ENCODE measurements around the gene ANXA7.
"Not testable (repeated sequence)": the region's sequence is repeated elsewhere in the genome, so short reads cannot be mapped to it uniquely, and the experiment has no call there.

ANXA7 gene

DNA sequence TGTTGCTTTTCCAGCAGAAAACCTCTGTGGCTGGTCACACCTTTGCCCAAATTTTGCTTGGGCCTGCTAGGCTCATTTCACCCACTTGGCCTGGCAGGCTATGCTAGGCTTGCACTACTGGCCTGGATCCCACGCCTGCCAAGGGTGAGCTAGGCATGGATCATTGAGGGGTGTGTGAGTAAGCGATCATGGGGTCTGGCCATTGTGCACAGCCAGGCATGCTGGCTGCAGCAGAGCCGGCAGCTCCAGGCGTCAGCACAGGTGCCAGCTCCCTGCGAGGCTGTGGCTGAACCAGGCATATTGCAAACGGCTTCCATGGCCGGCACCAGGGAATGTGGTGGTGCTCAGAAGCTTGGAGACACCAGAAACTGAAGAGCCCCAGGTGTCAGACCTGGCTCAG lies 74.4 kb downstream of the ANXA7 start:
- no peak for DNase-seq (ENCODE audit: low read depth)

GRCh38 chr10:73338801-73339368 lies 75.0 kb downstream of the ANXA7 start:
- no peak for DNase-seq (ENCODE audit: low read depth)

DNA sequence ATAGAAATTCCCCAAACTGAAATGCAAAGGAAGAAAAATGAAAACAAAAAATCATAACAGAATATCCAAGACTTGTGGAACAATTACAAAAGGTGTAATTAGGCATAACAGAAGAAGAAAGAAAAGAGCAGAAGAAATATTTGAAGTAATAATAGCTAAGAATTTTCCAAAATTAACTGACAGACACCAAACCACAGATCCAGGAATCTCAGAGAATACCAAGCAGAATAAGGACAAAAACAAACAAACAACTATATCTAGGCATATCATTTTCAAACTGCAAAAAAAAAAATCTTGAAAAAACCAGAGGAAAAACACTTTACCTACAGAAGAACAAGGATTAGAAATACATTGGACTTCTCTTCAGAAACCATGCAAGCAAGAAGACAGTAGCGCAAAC lies 80.7 kb downstream of the ANXA7 start:
- no peak for DNase-seq (ENCODE audit: low read depth)

GRCh38 chr10:73332379-73332778 lies 81.5 kb downstream of the ANXA7 start:
- DNase-seq (ENCODE audit: low read depth), result no peak

DNA sequence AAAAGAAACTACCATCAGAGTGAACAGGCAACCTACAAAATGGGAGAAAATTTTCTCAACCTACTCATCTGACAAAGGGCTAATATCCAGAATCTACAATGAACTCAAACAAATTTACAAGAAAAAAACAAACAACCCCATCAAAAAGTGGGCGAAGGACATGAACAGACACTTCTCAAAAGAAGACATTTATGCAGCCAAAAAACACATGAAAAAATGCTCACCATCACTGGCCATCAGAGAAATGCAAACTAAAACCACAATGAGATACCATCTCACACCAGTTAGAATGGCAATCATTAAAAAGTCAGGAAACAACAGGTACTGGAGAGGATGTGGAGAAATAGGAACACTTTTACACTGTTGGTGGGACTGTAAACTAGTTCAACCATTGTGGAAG lies 85.3 kb downstream of the ANXA7 start:
- DNase-seq (ENCODE audit: low read depth), result not testable (repeated sequence)

DNA sequence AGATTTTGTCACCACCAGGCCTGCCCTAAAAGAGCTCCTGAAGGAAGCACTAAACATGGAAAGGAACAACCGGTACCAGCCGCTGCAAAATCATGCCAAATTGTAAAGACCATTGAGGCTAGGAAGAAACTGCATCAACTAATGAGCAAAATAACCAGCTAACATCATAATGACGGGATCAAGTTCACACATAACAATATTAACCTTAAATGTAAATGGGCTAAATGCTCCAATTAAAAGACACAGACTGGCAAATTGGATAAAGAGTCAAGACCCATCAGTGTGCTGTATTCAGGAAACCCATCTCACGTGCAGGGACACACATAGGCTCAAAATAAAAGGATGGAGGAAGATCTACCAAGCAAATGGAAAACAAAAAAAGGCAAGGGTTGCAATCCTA lies 88.6 kb downstream of the ANXA7 start:
- not testable (repeated sequence) for DNase-seq (ENCODE audit: low read depth)

Measured in iris pigment epithelial cell (primary cell).